Heart left ventricle (tissue), 13 donors: ENCODE results near the gene ZC3HAV1.

Experiments
- POLR2A ChIP-seq, 2 donors: fragments of 450-650 bp; IDR thresholded peaks; one replicate each; pipeline ENCODE4 v1.6.1; 2017; ENCODE audit warnings: antibody characterized with exemption in 2 of 2, mild to moderate bottlenecking in 2 of 2, moderate library complexity in 2 of 2
- TF ChIP-seq, protein P1 (sequence below), 12 donors: fragments of 200-600 bp; sonication (generic) in 4 of 12; IDR thresholded peaks; one replicate each; pipeline versions ENCODE4 v1.5.0 to v1.8.0; 2018 to 2022; ENCODE audit warnings: antibody characterized with exemption in 12 of 12, mild to moderate bottlenecking in 5 of 12
- donor health status: ischemic (EF 13 %, LVEDD 7.1; RV severe dilation, severe dysfunction).
- donor health status: DM: no; HTN: yes; CAD: no.
- donor health status: DM: no; HTN: no; CAD: no.
- donor health status: ischemic (EF 25% LVEDD 6.9; RV normal size, moderate dysfunction).
- donor health status: ischemic (EF 25% LVEDD 5.7; RV mildly dilated, moderate dysfunction).
- donor health status: ischemic (EF 35%, LVEDD 5.7; RV mildly dilated, moderate dysfunction).
- donor health status: nonischemic (EF 11% LVEDD 7.7; RV severe dilation, severe dysfunction).
- donor health status: DM: yes; HTN: yes; CAD: no.
- donor health status: PGD.
- donor health status: ischemic (EF 29% LVEDD 5.4; RV normal size, mild dysfunction).
- donor health status: nonischemic (EF 23%, LVEDD 6.1; RV moderate dilation, normal function).

DNA sequence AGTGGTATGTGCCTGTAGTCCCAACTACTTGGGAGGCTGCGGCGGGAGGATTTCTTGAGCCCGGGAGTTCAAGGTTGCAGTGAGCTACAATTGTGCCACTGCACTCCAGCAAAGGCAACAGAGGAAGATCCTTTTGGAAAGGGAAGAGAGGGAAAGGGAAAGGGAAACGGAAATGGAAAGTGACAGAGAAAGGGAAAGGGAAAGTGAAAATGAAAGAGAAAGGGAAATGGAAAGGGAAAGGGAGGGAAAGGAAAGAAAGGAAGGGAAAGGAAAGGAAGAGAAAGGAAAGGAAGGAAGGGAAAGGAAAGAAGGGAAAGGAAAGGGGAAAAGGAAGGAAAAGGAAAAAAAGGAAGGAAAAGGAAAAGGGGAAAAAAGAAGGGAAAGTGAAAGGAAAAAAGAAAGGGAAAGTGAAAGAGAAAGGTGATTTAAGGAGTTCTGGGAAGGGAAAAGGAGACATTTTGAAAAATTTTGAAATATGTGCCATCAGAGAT lies 2.3 kb upstream of the ZC3HAV1 start:
- TF ChIP-seq, protein P1, sequence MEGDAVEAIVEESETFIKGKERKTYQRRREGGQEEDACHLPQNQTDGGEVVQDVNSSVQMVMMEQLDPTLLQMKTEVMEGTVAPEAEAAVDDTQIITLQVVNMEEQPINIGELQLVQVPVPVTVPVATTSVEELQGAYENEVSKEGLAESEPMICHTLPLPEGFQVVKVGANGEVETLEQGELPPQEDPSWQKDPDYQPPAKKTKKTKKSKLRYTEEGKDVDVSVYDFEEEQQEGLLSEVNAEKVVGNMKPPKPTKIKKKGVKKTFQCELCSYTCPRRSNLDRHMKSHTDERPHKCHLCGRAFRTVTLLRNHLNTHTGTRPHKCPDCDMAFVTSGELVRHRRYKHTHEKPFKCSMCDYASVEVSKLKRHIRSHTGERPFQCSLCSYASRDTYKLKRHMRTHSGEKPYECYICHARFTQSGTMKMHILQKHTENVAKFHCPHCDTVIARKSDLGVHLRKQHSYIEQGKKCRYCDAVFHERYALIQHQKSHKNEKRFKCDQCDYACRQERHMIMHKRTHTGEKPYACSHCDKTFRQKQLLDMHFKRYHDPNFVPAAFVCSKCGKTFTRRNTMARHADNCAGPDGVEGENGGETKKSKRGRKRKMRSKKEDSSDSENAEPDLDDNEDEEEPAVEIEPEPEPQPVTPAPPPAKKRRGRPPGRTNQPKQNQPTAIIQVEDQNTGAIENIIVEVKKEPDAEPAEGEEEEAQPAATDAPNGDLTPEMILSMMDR (IDR thresholded peaks at IDR 0.05): no peak
- no peak for TF ChIP-seq POLR2A (IDR thresholded peaks at IDR 0.05)
